Fibroblast of the aortic adventitia (primary cell): ENCODE measurements around the gene DNAH9. TPM values are rescaled to one million over a fixed set of nuclear protein-coding genes. Genes with fewer than 3 reads are reported as not detected.

ENCODE experiments used
- DNase-seq: peaks from one replicate; pipeline ENCODE4 v3.0.0-alpha.2; 2010; ENCODE audit warnings: low read depth
- H3K4me3 ChIP-seq: 2 replicates; pipeline ENCODE4 v1.5.1; 2011; ENCODE audit warnings: low read depth, mild to moderate bottlenecking, control low read depth, low read length, moderate library complexity
- total RNA-seq: library from RNA; depleted of rRNA; stranded (reverse); fragments of >200 nt; gene quantifications from 2 replicates; pipeline ENCODE4 v1.2.3, GENCODE V29; 2012; ENCODE audit warnings: low replicate concordance
- TF ChIP-seq, protein P1 (sequence below): IDR thresholded peaks from 2 replicates; pipeline ENCODE4 v1.5.1; 2011; ENCODE audit warnings: mild to moderate bottlenecking, low read length, control low read depth, inconsistent platforms; ENCODE audit not compliant: insufficient read depth

The DNAH9 gene
- total RNA-seq, 1 donor, result not detected

DNA sequence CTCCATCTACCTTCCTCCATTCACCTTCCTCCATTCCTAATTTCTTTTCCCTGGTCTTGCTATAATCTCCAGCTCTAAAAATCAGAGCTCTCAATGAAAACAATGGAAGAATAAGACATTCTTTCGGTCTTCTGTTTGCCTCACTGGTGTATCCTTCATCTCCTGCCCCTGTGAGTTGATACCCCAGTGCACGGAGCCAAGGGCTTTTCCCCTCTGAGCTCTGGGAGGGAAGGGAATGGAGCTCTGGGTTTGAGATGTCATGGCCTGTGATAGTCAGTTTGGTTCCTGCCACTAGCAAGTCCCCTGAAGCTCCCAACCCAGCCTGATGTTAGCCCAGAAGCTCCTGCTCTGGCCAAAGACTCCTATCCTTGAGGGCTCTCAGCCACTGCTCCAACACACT is 36.6 kb upstream of the DNAH9 start:
- TF ChIP-seq, protein P1, sequence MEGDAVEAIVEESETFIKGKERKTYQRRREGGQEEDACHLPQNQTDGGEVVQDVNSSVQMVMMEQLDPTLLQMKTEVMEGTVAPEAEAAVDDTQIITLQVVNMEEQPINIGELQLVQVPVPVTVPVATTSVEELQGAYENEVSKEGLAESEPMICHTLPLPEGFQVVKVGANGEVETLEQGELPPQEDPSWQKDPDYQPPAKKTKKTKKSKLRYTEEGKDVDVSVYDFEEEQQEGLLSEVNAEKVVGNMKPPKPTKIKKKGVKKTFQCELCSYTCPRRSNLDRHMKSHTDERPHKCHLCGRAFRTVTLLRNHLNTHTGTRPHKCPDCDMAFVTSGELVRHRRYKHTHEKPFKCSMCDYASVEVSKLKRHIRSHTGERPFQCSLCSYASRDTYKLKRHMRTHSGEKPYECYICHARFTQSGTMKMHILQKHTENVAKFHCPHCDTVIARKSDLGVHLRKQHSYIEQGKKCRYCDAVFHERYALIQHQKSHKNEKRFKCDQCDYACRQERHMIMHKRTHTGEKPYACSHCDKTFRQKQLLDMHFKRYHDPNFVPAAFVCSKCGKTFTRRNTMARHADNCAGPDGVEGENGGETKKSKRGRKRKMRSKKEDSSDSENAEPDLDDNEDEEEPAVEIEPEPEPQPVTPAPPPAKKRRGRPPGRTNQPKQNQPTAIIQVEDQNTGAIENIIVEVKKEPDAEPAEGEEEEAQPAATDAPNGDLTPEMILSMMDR, result no peak
- no peak overlapping the region for H3K4me3 ChIP-seq
- no peak for DNase-seq

DNA sequence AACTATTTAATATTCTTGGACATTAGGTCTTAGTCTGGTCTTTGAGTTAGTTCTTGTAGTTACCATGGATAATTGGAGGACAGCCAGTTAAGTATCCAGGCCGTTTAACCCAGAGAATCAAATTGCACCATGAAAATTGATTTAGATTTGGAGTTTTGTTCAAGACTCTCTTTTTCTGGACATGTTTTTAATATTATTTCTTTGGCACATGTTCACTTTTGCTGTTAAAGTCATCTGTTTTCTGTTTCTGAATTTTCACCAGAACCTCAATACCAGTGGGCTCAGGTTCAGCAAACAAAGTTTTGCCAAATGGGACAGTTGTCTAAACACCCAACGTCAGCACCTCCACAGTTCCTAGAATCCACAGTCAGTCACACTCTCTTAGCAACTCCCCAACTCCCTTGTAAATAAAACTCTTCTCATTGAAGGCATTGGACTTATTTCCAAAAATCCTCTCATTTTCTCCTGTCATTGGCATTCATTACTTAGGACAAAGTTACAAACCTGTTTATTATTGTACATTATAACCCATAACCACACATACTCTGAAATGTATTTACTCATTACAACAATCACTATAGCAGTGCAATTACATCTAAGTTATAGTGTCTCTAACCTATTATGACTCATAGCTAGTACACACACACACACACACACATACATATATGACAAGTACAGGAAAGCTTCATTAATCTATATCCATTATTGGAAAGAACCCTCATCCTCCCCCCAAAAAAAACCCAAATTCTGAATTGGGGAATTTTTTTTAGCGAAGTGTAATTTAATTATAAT is 33.5 kb upstream of the DNAH9 start:
- H3K4me3 ChIP-seq, result no peak overlapping the region
- DNase-seq, result no peak
- TF ChIP-seq, protein P1, result no peak

GRCh38 chr17:11565591-11565990 is 32.7 kb upstream of the DNAH9 start:
- H3K4me3 ChIP-seq, result no peak overlapping the region
- TF ChIP-seq, protein P1, result no peak
- no peak for DNase-seq

- H3K4me3 ChIP-seq, result no peak overlapping the region
- DNase-seq, result no peak
- TF ChIP-seq, protein P1, result no peak
These were observed 19.3 kb upstream of the DNAH9 start for GRCh38 chr17:11578998-11579397.

DNA sequence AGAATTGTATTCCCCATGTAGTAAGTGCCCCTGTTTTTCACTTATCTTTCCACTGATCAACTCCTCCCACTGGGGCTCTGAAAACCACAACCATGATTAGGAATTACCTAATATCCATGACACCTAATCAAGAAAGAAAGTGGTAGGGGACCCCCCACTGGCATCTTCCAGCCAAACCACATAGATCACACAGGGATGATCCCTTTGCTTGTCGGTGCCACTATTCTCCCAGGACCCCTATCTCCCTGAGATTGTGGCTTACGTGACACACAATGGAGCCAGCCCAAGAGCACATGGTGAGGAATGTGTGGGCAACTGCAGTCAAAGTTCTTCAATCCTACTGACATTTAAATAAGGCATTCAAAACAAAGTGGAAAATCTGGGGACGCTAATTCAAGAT is 17.6 kb upstream of the DNAH9 start:
- H3K4me3 ChIP-seq, result no peak overlapping the region
- no peak for DNase-seq
- TF ChIP-seq, protein P1, result no peak

DNA sequence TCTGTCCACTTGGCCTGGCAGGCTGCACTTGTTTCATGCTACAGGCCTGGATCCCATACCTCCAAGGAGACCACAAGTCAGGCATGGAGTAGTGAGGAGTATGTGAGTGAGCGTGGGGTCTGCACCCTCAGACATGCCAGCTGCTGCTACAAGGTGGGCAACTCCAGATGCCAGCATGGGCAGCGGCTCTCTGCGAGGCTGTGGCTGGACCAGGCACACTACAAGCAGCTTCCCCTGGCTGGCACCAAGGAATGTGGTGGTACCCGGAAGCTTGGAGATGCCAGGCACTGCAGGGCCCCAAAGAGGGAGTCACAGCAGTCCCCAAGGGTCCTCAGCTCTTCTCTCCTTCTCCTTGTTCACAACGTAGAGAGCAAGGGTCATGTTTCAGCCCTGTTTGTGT is 16.1 kb upstream of the DNAH9 start:
- DNase-seq, result no peak
- no peak overlapping the region for H3K4me3 ChIP-seq
- TF ChIP-seq, protein P1, result no peak
